ENCODE results near the gene LRBA.

DNA sequence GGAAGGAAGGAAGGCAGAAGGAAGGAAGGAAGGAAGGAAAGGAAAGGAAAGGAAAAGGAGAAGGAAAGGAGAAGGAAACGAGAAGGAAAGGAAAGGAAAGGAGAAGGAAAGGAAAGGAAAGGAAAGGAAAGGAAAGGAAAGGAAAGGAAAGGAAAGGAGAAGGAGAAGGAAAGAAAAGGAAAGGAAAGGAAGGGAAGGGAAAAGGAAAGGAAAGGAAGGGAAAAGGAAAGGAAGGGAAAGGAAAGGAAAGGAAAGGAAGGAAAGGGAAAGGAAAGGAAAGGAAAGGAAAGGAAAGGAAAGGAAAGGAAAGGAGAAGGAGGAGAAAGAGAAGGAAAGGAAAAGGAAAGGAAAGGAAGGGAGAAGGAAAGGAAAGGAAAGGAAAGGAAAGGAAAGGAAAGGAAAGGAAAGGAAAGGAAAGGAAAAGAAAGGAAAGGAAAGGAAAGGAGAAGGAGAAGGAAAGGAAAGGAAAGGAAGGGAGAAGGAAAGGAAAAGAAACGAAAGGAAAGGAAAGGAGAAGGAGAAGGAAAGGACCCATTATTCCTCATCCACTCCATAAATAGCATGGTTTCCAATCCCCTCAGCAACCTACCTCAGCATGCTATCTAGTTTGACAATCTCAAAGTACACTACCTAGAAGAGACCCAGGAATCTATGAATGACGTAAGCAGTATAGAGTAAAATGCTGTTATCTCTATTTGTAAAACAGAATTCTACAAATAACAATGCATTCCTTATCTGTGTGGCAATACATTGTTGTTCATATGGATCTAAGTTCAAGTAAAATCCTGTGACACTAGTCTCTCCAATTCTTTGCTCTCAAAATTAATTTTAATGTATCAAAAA, 209.7 kb downstream of the LRBA start:
- TF ChIP-seq, protein P1, sequence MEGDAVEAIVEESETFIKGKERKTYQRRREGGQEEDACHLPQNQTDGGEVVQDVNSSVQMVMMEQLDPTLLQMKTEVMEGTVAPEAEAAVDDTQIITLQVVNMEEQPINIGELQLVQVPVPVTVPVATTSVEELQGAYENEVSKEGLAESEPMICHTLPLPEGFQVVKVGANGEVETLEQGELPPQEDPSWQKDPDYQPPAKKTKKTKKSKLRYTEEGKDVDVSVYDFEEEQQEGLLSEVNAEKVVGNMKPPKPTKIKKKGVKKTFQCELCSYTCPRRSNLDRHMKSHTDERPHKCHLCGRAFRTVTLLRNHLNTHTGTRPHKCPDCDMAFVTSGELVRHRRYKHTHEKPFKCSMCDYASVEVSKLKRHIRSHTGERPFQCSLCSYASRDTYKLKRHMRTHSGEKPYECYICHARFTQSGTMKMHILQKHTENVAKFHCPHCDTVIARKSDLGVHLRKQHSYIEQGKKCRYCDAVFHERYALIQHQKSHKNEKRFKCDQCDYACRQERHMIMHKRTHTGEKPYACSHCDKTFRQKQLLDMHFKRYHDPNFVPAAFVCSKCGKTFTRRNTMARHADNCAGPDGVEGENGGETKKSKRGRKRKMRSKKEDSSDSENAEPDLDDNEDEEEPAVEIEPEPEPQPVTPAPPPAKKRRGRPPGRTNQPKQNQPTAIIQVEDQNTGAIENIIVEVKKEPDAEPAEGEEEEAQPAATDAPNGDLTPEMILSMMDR (IDR thresholded peaks at IDR 0.05; ENCODE audit: low read depth, low read length, poor library complexity, severe bottlenecking): no peak
- no peak for TF ChIP-seq EZH2phosphoT487 (IDR thresholded peaks at IDR 0.05; ENCODE audit: borderline replicate concordance, low read length)
